Keratinocyte (primary cell): ENCODE measurements around the gene NR1H2. TPM values are rescaled to one million over a fixed set of nuclear protein-coding genes. Genes with fewer than 3 reads are reported as not detected.

Experiments
- DNase-seq: peaks from one replicate; pipeline ENCODE4 v3.0.0-alpha.2; 2011; ENCODE audit warnings: low read depth, missing footprints, low spot score
- FAIRE-seq: peaks from 2 replicates; lab custom pipeline; 2011; peaks lifted over from hg19 to GRCh38; lab: Jason Lieb, UNC
- H2AFZ ChIP-seq: 2 replicates; pipeline ENCODE4 v1.6.0; 2012; ENCODE audit warnings: low read length, control low read depth, inconsistent platforms; ENCODE audit not compliant: control insufficient read depth
- H3K27ac ChIP-seq: 2 replicates; pipeline ENCODE4 v1.5.1; 2011; ENCODE audit warnings: low read length; ENCODE audit not compliant: control insufficient read depth, insufficient read depth
- H3K27me3 ChIP-seq: 3 replicates; pipeline ENCODE4 v1.6.0; 2011; ENCODE audit warnings: low read length; ENCODE audit not compliant: control insufficient read depth, insufficient read depth; ENCODE audit errors: extremely low read depth
- H3K36me3 ChIP-seq, 2 experiments: 2 replicates in 1 of 2; 3 replicates in 1 of 2; pipeline ENCODE4 v1.5.1; 2011; ENCODE audit warnings: low read length in 2 of 2, mild to moderate bottlenecking in 1 of 2; ENCODE audit not compliant: control insufficient read depth in 2 of 2, insufficient read depth in 2 of 2; ENCODE audit errors: extremely low read depth in 1 of 2
- H3K4me1 ChIP-seq: 3 replicates; pipeline ENCODE4 v1.5.1; 2011; ENCODE audit warnings: low read length; ENCODE audit not compliant: control insufficient read depth, insufficient read depth; ENCODE audit errors: extremely low read depth
- H3K4me2 ChIP-seq: 3 replicates; pipeline ENCODE4 v1.6.0; 2011; ENCODE audit warnings: low read depth, low read length; ENCODE audit not compliant: control insufficient read depth, insufficient read depth; ENCODE audit errors: extremely low read depth
- H3K4me3 ChIP-seq, 3 experiments: fragments of 200-600 bp in 1 of 3; sonication (generic) in 1 of 3; 2 replicates in 2 of 3; 3 replicates in 1 of 3; pipeline ENCODE4 v1.5.1; 2011 to 2016; ENCODE audit warnings: low read length in 3 of 3, mild to moderate bottlenecking in 3 of 3, control low read depth in 2 of 3, inconsistent platforms in 1 of 3, low read depth in 1 of 3, mixed read lengths in 1 of 3, mixed run types in 1 of 3, moderate library complexity in 1 of 3; ENCODE audit not compliant: control insufficient read depth in 2 of 3, insufficient read depth in 2 of 3; ENCODE audit errors: extremely low read depth in 1 of 3
- H3K79me2 ChIP-seq: 2 replicates; pipeline ENCODE4 v1.6.0; 2012; ENCODE audit warnings: low read length; ENCODE audit not compliant: control insufficient read depth, insufficient read depth
- H3K9ac ChIP-seq: 3 replicates; pipeline ENCODE4 v1.6.0; 2011; ENCODE audit warnings: low read length; ENCODE audit not compliant: control insufficient read depth, insufficient read depth; ENCODE audit errors: extremely low read depth
- H3K9me1 ChIP-seq: 3 replicates; pipeline ENCODE4 v1.6.0; 2011; ENCODE audit warnings: low read length; ENCODE audit not compliant: control insufficient read depth, insufficient read depth; ENCODE audit errors: extremely low read depth
- H3K9me3 ChIP-seq: 2 replicates; pipeline ENCODE4 v1.5.1; 2012; ENCODE audit warnings: low read depth, low read length; ENCODE audit not compliant: control insufficient read depth
- H4K20me1 ChIP-seq: 3 replicates; pipeline ENCODE4 v1.6.0; 2011; ENCODE audit warnings: low read length; ENCODE audit not compliant: control insufficient read depth, insufficient read depth; ENCODE audit errors: extremely low read depth
- CTCF ChIP-seq, 3 experiments: IDR thresholded peaks in 1 of 3; conservative IDR thresholded peaks in 1 of 3; optimal IDR thresholded peaks in 1 of 3; 2 replicates in 2 of 3; 3 replicates in 1 of 3; pipeline versions ENCODE3 to v1.5.1; 2011; ENCODE audit warnings: low read length in 3 of 3, mild to moderate bottlenecking in 3 of 3, moderate library complexity in 2 of 3, control low read depth in 1 of 3, inconsistent platforms in 1 of 3; ENCODE audit not compliant: insufficient read depth in 2 of 3; ENCODE audit errors: extremely low read depth in 1 of 3
- EZH2 ChIP-seq: IDR thresholded peaks from one replicate; pipeline ENCODE4 v1.6.1; 2012; ENCODE audit warnings: inconsistent platforms, mild to moderate bottlenecking, low read length, moderate library complexity
- dilution Hi-C: fragments of 300-500 bp; cut with MboI; formaldehyde crosslinking; loops from one replicate; pipeline ENCODE4 v1.7.0; 2020; ENCODE audit warnings: low sequenced_read_pairs; ENCODE audit not compliant: extremely low pct_ligation_motif_present
- polyA plus RNA-seq, 5 experiments: library from polyadenylated mRNA; depleted of rRNA in 3 of 5; stranded (reverse) in 3 of 5; stranded (forward) in 1 of 5; unstranded in 1 of 5; fragments of >200 nt; gene quantifications; 1 replicate in 1 of 5; 2 replicates in 3 of 5; 3 replicates in 1 of 5; pipeline versions ENCODE4 v1.2.1 to v1.2.3, GENCODE V29; 2011 to 2012; ENCODE audit warnings: missing spikeins in 2 of 5, low read depth in 1 of 5, low replicate concordance in 1 of 5

NR1H2 gene
- polyA plus RNA-seq, 1 donor (not counting 4 experiments of a cell fraction or from before 2014, with no cell fraction given): 19.5 TPM

- peak overlapping the region; percentile 69 for H3K27ac ChIP-seq
These were observed 7.0 kb downstream of the NR1H2 start for GRCh38 chr19:50383001-50383851.

GRCh38 chr19:50383852-50384684 is 7.8 kb downstream of the NR1H2 start, which contains the start of gene POLD1:
POLD1 (plus strand) TSS chr19:50384347; CDS start chr19:50398852, 14,505 bp downstream.
- H2AFZ ChIP-seq: peak within 1 kb of the TSS; percentile 81
- H3K9me3 ChIP-seq: no peaks in the 10 kb centered on the region
- dilution Hi-C loops: no loop called here
- peaks cover 2% of the 10 kb centered on the region for H3K9me1 ChIP-seq
- H3K9ac ChIP-seq: peak within 1 kb of the TSS; percentile 72
- peak; percentile 96 for DNase-seq
- H3K4me3 ChIP-seq: peak within 1 kb of the TSS; percentile 67 to 78 (median 70)
- H4K20me1 ChIP-seq: no peaks in the 10 kb centered on the region
- peaks cover 18 to 19% of the 10 kb centered on the region in 2 experiments for H3K36me3 ChIP-seq
- peak within 1 kb of the TSS; percentile 89 for H3K4me2 ChIP-seq
- H3K27ac ChIP-seq: peak within 1 kb of the TSS; percentile 69
- H3K27me3 ChIP-seq: no peaks in the 10 kb centered on the region
- no peak for TF ChIP-seq EZH2
- TF ChIP-seq CTCF (optimal IDR thresholded peaks at IDR 0.05 in 1 of 3, IDR thresholded peaks at IDR 0.05 in 1 of 3, conservative IDR thresholded peaks at IDR 0.05 in 1 of 3; ENCODE audit: extremely low read depth in 1 of 3, insufficient read depth in 2 of 3, low read length in 3 of 3): no peak
- H3K79me2 ChIP-seq: peaks cover 34% of the 10 kb centered on the region
- FAIRE-seq: no peak
- peaks cover 18% of the 10 kb centered on the region for H3K4me1 ChIP-seq

More at GRCh38 chr19:50383001-50383851, 7.0 kb downstream of the NR1H2 start:
- H3K27me3 ChIP-seq: no peaks in the 10 kb centered on the region
- peaks cover 21 to 27% of the 10 kb centered on the region in 2 experiments for H3K36me3 ChIP-seq
- H4K20me1 ChIP-seq: no peaks in the 10 kb centered on the region
- no peaks in the 10 kb centered on the region for H3K9me3 ChIP-seq
- H3K4me2 ChIP-seq: peak overlapping the region; percentile 84
- H3K79me2 ChIP-seq: peaks cover 32% of the 10 kb centered on the region
- peaks cover 2% of the 10 kb centered on the region for H3K9me1 ChIP-seq
- peak overlapping the region; percentile 58 to 78 (median 70) for H3K4me3 ChIP-seq
- H3K4me1 ChIP-seq: peaks cover 18% of the 10 kb centered on the region
- H3K9ac ChIP-seq: peak overlapping the region; percentile 72
- TF ChIP-seq CTCF (optimal IDR thresholded peaks at IDR 0.05 in 1 of 3, IDR thresholded peaks at IDR 0.05 in 1 of 3, conservative IDR thresholded peaks at IDR 0.05 in 1 of 3; ENCODE audit: extremely low read depth in 1 of 3, insufficient read depth in 2 of 3, low read length in 3 of 3) (no peak), EZH2 (no peak)
- dilution Hi-C loops: no loop called here
- DNase-seq (no peak), FAIRE-seq (no peak)
- peak overlapping the region; percentile 80 for H2AFZ ChIP-seq
